ENCODE results near the gene MTHFD2.
"Not testable (repeated sequence)": the region's sequence is repeated elsewhere in the genome, so short reads cannot be mapped to it uniquely, and the experiment has no call there.

MTHFD2 gene

GRCh38 chr2:74198023-74198460 lies 373 bp upstream of the MTHFD2 start:
- no peak for DNase-seq (ENCODE audit: low spot score)

- no peak for DNase-seq (ENCODE audit: low spot score)
Observed at GRCh38 chr2:74199275-74199701, 873 bp downstream of the MTHFD2 start.

DNA sequence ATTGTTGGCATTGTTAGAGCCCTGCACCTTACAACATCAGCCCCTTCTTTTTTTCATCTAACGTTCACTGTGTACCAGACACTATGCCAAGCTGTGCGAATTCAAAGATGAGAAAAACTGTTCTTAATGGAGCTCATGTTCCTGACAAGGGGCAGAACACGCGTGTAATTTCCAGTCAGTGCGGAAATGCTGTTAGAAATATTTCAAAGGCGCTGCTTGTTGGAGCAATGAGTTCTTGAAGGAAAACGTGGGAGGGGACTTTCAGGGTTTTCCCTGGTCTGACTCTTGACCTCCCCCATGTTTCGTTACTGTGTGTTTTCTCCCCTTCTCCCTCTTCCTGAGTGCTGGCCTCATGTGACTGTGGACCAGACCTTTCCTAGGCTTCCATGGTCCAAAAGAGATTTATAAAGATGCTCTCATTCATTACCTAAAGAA lies 1.5 kb downstream of the MTHFD2 start:
- no peak for DNase-seq (ENCODE audit: low spot score)

- DNase-seq (ENCODE audit: low spot score) = no peak
Observed at GRCh38 chr2:74201196-74201595, 2.8 kb downstream of the MTHFD2 start.

DNA sequence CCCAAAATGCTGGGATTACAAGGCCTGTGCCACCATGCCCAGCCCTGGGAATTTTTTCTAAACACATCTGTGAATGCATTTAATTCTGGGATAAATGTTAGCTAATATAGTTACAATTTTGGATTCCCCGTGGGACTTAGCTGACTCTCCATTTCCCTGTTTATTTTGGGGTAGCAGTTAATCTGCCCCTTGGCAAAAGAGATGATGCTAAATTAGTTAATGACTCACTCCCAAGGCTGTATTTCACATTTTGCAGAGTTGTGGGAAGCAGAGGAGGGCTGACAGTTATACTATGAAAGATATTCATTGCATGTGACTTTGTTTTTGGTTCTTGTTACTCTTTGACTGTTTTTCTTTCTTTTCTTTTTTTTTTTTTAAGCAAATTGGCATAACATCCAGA lies 3.2 kb downstream of the MTHFD2 start:
- DNase-seq (ENCODE audit: low spot score) = no peak

GRCh38 chr2:74204436-74204835 lies 6.0 kb downstream of the MTHFD2 start:
- DNase-seq (ENCODE audit: low spot score) = no peak

GRCh38 chr2:74205113-74205512 lies 6.7 kb downstream of the MTHFD2 start:
- no peak for DNase-seq (ENCODE audit: low spot score)

DNA sequence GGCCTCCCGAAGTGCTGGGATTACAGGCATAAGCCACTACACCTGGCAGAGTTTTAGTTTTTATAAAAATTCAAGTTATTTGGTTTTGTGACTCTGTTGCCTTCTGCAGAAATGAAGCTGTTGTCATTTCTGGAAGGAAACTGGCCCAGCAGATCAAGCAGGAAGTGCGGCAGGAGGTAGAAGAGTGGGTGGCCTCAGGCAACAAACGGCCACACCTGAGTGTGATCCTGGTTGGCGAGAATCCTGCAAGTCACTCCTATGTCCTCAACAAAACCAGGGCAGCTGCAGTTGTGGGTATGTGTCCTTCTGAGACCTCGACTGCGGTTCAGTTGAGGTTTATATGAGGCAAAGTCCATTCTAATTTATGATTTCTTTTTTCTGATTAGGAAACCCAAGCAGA lies 7.2 kb downstream of the MTHFD2 start:
- no peak for DNase-seq (ENCODE audit: low spot score)

GRCh38 chr2:74206180-74206688 lies 7.8 kb downstream of the MTHFD2 start:
- no peak for DNase-seq (ENCODE audit: low spot score)

DNA sequence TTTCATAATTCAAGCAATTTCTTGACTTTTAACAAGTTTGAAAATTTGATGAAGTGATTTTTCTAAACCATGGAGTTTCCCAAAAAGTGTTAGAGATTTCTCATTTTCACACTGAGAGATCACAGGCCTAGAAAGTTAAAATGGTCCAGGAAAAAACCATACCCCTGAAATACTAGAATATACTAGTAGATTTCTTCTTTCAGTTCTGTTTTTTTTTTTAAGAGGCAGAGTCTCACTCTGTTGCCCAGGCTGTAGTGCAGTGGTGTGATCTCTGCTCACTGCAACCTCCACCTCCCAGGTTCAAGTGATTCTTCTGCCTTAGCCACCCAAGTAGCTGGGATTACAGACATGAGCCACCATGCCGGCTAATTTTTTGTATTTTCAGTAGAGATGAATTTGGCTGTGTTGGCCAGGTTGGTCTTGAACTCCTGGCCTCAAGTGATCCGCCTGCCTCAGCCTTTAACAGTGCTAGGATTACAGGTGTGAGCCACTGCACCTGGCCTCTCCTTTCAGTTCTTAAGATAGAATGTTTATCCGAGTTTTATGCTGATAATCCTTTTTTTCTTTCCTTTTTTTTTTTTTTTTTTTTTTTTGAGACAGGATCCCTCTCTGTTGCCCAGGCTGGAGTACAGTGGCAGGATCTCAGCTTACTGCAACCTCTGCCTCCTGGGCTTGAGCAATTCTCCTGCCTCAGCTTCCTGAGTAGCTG lies 14.4 kb downstream of the MTHFD2 start:
- no peak for DNase-seq (ENCODE audit: low spot score)

DNA sequence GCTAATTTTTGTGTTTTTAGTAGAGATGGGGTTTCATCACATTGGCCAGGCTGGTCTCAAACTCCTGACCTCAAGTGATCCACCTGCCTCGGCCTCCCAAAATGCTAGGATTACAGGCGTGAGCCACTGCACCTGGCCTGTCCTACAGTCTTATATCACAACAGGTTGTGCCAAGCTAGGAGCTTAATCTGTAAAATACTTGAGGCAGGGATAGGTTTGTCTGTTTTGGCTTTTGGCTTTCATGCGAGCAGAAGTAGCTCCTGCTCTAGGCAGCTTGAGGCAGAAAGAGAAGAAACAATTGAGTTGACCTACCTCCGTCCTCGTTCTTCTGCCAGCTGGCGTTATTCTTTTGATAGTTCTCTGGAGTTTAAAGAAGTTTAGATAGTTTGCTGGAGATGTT lies 17.4 kb downstream of the MTHFD2 start:
- not testable (repeated sequence) for DNase-seq (ENCODE audit: low spot score)

DNA sequence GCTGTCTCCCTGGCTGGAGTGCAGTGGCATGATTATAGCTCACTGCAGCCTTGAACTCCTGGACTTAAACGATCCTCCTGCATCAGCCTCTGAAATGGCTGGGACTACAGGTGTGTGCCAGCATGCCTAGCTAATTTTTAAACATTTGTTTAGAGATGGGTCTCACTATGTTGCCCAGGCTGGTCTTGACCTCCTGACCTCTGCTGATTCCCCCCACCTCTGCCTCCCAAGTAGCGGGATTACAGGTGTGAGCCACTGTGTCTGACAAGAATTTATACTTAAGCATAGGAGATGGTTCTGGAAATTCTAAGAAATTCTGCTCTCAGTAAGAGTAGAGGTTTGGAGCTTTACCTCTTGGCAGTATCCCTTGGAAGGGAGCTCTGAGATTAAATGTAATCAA lies 18.2 kb downstream of the MTHFD2 start:
- no peak for DNase-seq (ENCODE audit: low spot score)

GRCh38 chr2:74219846-74220486 lies 21.6 kb downstream of the MTHFD2 start:
- DNase-seq (ENCODE audit: low spot score) = no peak

- DNase-seq (ENCODE audit: low spot score) = no peak
Observed at GRCh38 chr2:74221091-74221490, 22.7 kb downstream of the MTHFD2 start.

DNA sequence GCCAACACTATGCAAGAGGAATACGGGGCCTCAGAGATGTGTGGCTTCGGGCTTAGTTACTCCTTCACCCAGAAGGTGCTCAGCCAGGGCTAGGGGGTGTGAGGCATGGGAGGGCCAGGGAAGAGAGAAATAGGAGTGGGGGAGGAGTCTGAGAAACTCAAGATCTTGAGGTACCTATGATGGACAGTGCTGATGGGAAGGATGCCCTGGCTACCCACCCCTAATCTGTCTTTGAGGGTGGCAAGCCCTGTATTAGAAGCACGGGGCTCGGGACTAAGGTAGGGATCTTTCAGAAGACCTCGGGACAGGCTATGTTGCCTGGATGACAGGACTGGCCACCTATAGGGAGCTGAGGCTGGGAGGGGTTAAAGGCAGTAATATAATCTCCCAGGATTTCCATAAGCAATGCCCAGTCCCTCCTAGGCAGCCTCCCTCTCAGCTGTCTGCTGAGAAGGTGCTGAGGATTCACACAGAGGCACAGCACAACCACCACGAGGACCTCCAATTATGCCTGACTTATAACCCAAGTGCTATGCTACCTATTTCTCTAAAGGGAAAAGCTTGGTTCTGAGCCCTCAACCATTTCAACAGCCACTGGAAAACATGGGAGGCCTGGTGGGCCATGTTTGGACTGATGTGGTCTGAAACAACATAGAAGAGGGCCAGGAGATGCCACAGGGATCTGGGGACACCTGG lies 23.3 kb downstream of the MTHFD2 start:
- DNase-seq (ENCODE audit: low spot score) = no peak

DNA sequence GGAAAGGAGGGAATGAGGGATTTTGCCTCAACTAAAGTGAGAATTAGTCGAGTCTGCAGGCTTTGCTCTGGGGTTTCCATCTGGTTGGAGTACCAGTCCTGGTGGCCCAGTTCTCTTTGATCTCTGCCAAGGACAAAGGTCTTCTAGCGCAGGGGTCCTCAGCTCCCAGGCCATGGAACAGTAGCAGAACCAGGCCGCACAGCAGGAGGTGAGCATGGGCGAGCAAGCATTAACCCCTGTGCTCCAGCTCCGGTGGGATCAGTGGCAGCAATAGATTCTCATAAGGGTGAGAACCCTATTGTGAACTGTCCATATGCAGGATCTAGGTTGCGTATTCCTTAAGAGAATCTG lies 23.9 kb downstream of the MTHFD2 start:
- DNase-seq (ENCODE audit: low spot score) = no peak

DNA sequence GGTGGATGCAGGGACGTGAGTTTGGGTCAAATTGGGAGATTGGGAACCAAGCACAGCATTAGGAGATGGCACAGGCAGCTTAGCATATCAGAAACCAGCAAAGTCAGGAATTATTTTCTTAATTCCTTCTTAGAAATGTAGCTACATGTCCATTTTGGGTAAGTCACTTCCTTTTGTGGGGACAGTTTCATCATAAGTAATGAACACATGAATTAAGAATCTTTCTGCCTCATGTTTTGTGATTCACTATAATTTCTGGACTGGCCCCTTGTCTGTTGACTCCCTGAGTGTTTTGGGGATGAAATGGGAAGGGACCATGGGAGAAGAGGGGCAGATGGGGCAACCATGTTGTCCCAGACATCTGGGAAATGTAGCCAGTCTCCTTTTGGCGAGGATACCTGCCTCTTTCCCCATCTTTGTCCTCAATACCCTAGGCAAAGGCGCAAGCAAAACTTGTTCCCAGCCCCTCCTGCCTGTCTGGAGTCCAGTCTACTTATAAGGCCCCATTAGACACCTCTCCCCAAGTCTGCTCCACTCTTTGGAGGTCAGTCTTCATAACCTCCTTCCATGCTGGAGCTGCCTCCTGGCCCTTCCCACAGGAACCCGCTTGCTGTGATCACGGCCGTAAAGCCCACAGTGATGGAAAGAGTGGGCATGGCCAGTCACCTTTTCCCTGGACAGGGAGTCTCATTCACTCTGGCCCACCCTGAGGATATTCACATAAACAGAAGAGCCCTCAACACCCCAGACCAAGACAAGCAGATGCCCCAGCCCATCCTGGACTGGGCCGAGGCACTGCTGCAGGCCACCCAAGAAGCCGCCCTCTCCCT lies 25.7 kb downstream of the MTHFD2 start:
- no peak for DNase-seq (ENCODE audit: low spot score)

DNA sequence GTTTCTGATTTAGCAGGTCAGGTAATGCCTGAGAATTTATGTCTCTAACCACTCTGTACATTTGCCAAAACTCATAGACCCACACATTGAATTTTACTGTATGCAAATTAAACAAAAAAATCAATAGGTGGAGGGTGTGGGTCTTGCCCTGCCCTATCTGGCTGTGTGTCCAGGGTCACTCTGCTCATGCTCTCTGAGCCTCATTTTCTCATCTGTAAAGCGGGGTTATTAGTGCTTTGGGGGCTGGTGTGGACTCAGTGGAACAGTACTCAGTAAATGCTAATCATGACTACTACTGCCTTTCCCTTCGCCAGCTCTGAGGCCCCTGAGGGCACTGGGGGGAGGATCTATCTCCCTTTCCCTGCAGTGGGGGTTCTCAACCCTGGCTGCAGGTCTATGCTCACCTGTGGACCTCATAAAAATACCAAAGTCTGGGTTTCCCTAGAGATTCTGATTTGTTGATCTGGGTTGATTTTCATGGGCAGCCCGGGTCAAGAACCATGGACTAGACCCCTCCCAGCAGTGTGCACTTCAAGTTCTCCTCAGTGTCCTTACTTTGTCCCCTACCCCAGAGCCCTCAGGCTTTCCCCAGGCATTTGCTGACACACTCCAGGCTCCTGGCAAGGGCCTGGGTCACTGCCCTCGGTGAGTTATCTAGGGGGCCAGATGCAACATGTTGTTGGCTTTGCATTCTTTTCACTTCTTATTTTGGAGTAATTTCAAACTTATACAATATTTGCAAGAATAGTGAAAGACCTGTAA lies 27.5 kb downstream of the MTHFD2 start:
- DNase-seq (ENCODE audit: low spot score) = no peak

GRCh38 chr2:74226648-74227213 lies 28.3 kb downstream of the MTHFD2 start:
- DNase-seq (ENCODE audit: low spot score) = no peak

DNA sequence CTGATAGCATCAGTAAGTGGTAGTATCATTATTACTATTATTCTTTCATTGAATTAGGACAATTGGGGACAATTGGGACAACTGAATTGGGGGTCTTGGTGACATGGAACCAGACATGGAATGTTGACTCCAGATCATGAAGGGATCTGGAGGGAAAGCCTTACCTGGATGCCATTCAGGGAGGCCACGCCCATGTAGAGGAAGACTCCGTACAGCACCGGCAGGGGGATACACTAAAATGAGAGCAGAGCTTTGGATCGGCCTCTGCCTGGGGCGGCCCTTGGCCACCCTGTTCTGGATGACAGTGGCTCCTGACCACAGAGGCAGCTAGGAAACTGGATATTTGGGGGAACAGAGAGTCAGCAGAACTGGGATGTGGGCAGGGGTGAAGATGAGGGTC lies 29.2 kb downstream of the MTHFD2 start:
- DNase-seq (ENCODE audit: low spot score) = no peak

DNA sequence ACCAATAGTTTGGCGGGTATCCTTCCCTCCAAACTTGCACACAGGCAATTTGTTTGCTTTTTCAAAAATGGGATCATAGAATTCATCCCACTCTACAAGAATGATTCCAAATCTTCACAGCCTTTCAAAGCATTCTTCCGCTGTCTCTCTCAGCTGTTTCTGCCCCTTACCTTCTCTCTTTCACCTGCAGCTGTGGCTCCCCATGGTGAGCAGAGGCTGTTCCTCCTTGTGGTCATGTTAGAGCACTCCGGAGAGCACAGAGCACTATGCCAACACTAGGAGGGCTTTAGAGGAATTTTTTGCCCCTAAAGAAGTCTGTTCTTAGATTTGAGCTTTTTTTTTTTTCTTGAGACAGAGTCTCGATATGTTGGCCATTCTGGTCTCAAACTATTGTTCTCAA lies 30.4 kb downstream of the MTHFD2 start:
- no peak for DNase-seq (ENCODE audit: low spot score)

Data from D341Med (cell line).